Measurements from ENCODE around the gene COL25A1.
"Not testable (repeated sequence)": the region's sequence is repeated elsewhere in the genome, so short reads cannot be mapped to it uniquely, and the experiment has no call there.

Gene COL25A1

DNA sequence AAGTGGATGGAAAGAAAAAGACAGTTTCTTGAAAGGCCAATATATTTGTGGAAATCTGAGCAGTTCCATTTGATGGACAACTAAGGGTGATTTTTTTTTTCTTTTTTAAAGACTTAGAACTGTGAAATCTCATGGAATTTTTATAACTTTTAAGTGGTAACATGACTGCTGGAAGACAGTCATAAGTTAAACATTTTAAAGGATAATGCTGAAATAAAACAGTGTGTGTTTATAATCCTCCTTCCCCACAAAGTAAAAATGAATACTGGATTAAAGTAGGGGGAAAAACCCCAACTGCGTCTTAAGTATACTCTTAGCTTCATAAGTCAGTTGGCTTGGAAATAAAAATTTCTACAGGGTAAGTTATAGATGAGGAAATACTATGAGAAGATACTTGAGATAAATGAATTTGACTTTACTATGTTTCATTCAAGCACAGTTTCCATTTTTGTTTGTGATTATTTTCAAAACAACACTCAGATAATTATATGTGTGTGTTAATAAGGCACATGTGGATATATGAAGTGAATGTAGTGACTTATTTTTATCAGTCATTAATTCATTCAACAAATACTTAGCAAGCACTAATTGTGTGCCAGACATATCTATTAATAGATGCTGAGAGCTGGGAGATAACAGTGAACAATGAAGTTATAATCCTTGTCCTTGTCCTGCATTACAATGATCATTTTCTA lies 410.4 kb downstream of the COL25A1 start:
- no peak for DNase-seq

DNA sequence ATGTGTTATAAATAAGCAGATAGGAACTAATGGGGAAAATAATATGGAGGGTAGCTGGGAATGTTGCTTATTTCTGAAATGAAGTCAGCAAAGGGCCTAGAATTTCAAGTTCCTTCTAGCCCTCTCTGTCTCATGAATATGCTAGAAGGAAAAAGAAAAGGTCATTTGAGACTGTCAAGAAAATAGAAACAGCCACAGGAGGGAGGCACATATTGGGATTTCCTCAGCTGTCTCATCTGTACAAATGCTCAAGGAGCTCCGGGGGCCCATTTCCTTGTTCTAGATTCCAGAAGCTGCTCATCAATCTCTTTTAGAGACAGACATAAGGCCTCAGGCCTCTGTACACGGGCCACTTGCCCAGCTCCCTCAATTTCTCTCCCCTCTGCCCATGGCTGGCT lies 412.0 kb downstream of the COL25A1 start:
- DNase-seq, result no peak

DNA sequence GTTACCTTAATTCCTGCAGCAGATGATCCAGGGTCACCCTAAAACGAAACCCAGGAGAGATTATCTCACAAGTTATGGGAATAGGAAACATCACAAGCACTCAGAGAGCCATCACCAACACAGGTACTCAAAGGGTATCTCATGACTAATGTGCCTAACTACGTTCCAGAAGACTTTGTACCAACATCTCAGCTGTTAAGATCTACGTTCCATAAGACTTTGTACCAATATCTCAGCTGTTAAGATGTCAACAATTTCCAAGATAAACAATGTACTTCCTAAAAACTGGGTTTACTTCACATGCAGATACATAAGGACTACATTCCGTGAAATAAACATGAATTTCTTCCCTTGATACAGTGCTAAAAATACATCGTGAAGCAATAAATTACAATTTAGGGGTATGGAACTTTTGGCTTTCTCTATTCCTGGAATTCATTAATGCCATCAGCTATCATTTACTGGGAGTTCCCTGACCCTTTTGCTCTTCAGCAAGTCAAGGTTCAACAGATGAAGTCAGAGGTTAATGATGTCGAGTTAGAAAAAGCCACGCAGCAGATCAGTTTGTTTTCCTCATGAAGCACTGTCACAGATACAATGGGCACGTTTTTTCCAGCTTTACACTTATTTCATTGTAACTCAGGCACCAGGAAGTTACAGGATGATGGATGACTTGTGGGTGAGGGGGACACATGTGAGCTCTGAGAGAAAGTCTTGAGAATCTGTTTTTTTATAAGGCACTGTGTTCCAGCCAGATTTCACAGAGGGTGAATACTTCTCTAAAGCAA lies 412.6 kb downstream of the COL25A1 start:
- DNase-seq, result no peak

DNA sequence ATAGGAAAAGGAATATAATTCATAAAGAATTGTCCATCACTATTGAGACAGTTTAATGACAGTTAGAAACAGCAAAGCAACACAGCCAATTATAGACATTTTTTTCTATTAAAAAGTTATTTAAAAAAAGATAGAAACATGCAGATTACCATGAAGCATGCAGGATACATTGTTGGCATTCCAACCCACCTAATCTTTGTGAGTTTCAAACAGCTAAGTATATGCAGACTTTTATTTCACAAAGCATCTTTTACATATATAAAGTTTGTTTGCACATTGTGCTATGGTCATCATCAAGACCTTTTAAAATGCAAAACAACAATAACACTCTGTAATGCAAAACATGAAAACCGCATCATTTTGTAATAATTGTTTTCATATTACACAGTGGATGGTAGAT lies 413.7 kb downstream of the COL25A1 start:
- no peak for DNase-seq

DNA sequence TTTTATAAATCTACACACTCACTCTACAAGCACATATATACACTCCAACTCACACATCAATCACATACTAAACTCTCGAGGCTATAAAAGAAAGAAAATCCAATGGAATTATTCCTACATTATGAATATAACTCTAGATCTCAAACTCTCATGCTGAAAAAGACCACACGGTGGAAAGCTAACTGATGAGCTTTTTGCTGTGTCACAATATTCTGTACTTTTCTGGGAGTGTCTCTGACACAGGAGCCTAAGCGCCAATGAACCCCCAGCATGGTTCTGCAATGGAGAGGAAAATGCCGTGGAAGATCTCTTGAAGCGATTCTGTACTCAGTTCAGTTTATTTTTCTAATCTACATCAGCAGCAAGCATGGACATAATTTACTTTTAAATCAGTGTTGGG lies 415.4 kb downstream of the COL25A1 start:
- DNase-seq, result no peak

DNA sequence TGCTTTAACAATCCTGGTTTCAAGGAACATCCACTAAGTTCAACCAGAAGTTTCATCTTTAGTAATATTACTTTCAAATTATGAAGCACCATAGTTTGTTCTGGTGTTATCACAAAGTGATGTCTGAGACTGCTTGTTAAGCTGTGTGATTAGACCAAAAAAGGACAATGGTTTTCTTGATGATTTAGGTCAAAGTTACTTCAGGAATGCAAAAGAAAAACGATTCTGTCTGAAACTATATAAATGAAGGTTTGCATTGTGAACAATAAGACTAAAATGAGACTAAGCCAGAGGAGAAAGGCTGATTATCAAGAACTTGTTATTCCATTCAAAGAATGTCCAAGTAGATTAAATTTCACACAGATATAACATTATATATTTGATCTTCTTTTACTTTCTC lies 417.2 kb downstream of the COL25A1 start:
- DNase-seq, result no peak

DNA sequence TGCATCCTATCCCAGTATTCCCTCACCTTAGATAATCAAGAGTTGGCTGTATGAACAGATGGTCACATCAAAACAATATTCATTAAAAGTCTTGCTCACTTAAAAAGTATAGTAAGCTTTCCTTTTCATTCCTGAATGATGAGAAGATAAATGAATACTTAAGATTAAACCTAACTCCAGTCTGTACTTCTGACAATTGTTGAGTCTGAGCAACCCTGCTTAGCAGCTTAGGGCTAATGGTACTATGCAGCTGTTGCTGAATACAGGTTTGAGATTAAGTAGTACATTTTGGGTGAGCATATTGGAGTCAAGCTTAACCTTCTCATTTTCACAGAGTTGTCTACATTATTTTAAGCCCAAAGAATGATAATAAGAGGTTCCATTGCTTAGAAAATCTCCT lies 417.9 kb downstream of the COL25A1 start:
- DNase-seq, result no peak

DNA sequence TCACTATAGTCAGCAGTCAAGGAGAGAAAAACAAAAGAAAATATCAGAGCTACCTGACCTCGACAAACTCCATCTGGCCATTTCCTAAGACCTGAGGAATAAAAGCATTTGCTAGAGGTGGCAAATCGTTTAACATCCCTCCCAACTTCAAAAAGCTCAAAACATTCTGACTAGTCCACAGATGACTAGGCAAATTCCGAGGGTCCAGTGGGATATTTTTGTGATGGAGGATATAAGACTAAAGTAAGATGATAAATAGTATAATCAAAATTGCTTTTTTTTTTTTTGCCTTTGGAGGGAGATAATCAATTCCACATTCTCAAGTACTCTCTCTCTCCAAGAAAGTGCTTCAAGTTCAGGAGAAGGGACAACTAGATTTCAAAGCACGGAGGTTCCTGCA lies 420.5 kb downstream of the COL25A1 start:
- no peak for DNase-seq

DNA sequence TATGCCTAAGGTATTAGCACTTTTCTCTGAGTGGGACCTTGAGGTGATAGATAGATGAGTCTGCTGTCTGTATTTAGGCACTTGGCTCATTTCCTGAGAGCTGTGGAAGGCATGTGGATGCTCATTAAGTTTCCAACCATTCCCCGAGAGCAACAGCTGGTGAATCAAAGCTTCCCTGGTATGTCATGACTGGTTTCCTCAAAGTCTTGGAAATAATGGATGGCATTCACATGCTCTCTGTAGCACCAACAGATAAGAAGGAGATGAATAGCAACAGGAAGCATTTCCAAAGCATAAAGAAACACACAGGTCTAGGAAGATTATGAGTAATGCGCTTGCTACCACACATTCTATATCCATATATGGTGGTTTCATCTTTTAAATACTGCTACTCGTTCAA lies 421.3 kb downstream of the COL25A1 start:
- no peak for DNase-seq

DNA sequence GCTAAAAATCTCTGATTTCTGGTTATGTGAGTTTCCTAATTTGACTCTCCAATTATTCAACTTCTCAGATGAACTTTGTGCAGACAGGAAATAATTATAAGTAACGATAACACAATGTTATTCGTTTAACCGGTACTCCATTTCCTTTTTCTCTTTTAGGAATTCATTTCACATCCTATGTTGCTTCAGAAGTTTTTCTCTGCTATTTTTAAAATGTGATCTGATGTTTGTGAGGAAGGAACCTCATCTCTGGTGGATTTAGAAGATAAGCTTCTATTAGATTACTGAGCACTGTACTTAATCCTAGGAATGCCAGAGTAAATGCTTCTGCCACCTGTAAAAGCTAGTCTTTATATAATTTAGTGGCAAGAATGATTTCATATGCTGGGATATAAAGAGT lies 423.7 kb downstream of the COL25A1 start:
- DNase-seq, result no peak

DNA sequence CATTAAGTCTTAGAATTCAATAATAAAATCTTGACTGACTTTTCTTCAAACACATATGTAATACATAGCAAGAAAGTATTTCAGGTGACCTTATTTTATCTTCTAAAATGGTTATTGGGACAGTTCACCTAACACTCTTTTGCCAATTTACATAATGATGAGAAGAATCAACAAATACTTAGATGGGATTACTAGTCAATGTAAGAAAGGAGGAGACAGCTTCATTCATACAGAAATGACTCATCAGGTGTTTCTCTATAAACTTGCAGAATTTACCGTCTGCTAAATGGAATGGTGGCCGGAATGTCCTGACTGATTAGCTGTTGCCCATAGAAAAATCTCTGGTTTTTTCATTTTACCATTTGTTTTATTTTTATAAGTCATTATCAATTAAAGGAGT lies 424.6 kb downstream of the COL25A1 start:
- DNase-seq, result no peak

DNA sequence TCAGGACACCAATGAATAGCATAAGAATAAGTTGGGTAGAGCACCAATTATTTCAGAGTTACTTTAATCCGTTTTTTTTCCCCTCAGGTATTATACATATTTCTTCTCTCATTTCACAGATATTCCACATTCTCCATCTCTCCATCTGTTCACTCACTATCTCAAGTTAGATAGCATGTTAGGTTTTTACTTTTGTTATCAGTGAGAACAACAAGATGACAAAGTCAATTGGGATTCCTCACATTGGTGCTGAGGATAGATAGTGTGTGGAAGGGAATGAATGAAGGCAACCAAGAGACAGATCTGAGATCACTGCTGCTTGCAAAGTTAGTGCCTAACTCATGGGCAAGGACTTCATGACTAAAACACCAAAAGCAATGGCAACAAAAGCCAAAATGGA lies 427.7 kb downstream of the COL25A1 start:
- DNase-seq, result no peak

DNA sequence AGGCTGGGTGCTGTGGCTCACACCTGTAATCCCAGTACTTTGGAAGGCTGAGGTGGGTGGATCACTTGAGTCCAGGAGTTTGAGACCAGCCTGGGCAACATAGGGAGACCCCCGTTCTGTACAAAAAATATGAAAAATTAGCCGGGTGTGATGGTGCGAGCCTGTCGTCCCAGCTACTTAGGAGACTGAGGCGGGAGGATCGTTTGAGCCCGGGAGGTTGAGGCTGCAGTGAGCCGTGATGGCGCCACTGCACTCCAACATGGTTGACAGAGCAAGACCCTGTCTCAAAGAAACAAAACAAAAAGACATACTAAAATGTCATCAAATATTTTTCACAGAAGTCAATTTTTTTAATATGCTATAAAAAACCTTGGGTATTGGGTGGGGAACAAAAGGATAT lies 432.5 kb downstream of the COL25A1 start:
- not testable (repeated sequence) for DNase-seq

DNA sequence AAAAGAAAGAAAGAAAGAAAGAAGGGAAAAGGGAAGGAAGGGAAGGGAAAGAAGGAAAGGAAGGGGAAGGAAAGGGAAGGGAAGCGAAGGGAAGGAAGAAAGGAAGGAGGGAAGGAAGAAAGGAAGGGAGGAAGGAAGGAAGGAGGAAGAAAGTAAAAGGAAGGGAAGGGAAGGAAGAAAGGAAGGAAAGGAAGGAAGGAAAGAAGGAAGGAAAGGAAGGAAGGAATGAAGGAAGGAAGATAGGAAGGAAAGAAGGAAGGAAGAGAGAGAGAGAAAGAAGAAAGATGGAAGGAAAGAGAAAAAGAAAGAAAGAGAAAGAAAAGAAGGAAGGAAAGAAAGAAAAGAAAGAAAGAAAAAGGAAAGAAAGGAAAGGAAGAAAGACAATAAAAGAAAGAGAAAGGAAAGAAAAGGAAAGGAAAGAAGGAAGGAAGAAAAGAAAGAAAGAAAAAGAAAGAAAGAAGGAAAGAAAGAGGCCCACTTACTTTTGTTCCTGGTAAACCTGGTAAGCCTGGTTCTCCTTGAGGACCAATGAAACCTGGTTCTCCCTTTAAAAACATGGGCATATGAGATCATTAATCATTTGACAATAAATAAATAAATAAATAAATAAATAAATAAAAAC lies 433.7 kb downstream of the COL25A1 start:
- DNase-seq, result no peak

DNA sequence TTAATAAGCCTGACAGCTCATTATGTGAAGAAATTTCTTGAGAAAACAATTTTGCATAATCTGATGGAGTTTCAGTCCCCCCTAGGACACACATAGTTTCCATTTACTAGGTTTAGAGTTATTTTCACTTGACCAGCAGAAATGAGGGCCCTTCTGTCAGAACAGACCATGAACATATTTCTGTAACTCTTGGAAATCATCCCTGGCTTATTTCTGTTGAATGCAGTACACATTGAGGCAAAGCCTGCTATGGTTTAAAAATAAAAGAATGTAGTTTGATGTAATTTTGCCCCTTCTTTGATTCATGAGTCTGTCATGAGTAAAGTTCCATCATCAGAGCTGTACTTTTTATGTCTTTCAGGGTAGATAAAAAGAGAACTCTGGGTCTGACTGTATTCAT lies 435.0 kb downstream of the COL25A1 start:
- no peak for DNase-seq

DNA sequence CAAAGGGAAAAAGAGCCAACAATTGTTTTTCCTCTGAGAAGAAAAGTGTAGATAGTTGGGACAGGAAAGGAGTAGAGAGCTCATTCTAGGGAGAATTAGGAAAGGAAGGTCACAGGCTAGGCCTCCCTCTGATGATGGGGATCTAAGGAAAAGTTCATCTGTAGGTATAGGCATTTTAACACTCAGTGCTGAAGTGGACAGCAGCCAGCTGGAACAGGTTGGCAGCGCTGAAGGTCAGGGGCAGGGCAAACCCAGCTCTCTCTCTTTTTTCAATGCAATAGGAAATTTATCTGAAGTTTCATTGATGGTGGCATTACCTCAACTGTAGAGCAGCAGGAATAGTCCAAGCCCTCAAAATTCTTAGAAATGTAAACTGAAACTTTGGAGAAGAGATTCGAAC lies 441.1 kb downstream of the COL25A1 start:
- DNase-seq, result no peak

DNA sequence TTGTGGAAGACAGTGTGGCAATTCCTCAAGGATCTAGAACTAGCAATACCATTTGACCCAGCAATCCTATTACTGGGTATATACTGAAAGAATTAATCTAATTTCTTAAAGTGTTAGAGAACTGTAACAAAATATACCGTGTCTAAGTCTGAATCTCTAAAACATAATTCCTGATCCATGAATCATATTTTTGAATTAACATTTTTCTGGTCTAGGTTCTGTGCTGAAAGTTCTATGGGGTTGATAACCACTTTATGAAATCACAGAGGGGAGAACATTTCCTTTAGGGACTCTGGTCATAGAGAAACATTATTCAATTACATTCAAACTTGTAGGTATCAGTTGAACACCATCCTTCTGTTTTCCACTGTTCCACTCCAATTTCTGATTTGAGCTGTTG lies 447.7 kb downstream of the COL25A1 start:
- no peak for DNase-seq

DNA sequence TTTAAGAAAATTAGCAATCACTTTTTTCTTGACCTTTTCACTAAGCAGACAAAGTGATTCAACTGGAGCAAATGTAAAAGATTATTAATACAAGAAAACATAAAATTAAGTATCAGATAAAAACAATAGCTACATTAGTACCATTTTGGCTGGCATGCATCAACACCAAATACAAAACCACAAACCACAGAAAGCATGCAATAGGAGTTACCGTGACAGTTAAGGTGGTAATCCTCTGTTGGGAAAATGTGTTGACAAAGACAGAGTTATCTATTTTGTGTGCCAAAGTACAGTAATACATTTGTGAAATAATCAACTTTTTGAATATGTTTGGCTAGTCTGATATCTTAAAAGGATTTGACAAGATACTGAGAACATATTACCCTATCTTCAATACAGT lies 449.8 kb downstream of the COL25A1 start:
- DNase-seq, result no peak

DNA sequence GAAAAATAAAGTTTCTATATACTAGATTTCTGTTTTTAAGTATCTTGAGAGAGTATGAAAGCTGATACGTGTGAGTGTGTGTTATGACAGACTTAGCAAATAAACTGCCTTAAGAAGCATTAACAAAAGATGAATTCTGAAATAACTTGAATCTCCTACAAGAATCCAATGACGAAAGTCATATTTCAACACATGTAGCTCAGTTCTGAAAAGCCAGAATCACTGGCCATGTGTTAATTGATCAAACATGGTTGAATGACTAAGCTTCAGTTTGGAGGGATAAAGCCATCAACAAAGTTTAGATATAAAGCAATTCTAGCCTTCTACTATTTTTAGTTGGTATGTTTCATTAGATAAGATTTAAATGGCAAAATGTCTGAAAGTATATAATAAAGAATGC lies 451.1 kb downstream of the COL25A1 start:
- no peak for DNase-seq

DNA sequence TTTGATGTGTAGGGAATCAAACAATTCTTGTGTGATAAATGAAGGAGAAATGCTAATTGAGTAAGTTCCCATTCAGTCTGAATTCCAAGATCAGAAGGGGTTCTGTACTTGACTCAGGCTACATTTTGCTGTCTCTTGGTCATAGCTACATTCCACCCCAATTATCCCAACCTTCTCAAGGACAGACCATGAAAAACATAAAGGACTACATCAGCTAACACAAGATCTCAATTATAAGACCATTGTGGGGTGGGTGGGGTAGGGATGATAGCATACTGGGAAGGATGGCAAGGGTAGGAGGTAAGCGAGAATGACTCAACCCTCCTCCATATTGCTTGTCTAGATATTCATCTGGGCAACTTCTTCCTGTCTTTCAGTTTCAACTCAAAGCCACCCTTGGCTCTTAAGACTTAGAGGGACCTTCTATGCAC lies 452.2 kb downstream of the COL25A1 start:
- no peak for DNase-seq

DNA sequence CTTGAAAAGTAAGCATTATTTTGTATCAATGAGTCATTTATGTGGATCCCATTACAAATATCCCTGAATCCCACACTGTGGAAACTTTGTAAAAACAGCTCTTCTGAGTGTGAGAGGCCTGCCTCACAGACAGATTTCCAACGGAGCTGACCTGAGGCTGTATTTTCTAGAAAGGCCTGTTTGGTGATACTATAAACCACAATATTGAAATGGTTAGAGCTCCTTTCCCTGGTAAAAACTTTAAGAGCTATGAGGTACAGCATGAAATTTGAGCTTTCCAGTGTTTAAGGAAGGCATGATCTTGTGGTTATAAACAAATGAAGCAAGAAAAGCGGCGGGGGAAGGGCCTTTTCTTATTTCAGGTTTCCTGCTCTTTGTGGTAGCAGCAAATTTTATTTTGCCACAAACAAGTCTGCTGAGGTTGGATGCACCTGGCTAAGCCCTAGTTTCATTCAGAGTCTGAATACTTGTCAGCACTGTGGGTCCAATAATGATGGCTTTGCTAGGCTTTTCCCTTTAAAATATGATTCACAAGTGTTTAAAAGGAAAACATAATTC lies 452.8 kb downstream of the COL25A1 start:
- DNase-seq, result no peak

DNA sequence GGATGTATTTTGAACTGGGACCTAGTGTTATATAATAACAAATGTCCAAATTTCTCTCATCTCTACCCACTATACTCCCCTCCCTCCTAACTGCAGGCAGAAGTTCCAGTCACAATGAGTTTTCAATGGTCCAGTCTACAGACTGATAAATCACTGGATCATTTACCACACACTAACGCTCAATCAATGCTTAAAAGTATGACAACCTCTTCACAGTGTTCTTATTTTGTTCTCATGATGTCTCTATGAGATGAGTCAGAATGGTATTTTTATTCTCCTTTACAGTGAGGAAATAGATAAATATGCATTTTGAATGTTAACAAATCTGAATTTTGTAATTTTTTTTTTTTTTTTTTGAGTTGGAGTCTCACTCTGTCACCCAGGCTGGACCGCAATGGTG lies 455.9 kb downstream of the COL25A1 start:
- no peak for DNase-seq

DNA sequence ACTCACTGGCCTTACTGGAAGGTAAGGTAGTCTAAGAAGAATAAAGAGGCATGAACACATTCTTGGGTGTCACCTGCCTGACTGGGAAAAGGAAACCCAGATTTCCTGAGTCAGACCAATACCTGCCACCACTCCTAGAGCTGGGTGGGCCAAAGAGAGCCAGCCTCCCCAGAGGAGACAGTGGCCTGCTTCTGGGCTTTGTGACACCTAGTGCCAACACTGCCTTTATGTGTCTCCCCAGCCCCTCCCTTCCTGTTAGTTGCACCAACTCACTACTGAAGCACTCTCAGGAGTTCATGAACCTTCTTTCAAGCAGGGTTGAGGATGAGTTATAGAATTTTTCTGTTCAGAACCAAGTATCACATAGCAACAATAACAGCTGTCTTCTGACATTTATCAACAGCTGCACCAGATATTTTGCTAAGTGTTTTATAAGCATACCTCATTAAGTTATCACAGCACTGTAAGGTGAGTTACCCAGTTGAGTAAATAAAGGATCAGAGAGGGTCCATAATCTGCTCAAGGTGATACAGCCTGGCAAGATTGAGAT lies 462.0 kb downstream of the COL25A1 start:
- DNase-seq, result no peak

DNA sequence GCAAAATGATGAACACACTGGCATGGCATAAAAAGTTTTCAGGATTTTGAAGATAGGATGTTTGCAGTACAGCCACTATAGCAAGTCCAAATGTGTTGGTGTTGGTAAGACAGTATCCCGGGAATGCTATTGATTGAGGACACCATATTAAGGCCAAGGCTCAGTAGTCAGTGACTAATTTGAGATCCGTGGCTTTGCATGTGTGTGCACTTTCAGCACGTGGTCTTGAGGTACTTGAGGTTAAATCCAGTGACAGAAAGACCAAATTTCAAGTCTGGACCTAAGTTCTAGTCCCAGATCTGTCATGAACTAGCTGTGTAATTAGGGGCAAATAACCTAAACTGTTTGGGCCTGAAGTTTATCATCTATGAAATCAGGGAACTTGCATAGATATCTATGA lies 463.1 kb downstream of the COL25A1 start:
- DNase-seq, result no peak
